OCI-LY1 (cell line): ENCODE data around the gene DPF3.

Source experiments
- CTCF ChIP-seq: fragments of 200-600 bp; sonication (generic), shearing (Covaris generic); IDR thresholded peaks from 2 replicates; pipeline ENCODE4 v1.5.1; 2017; ENCODE audit warnings: mild to moderate bottlenecking, antibody characterized with exemption, low read length, moderate library complexity, mixed read lengths
- EZH2 ChIP-seq: fragments of 200-600 bp; sonication (generic), shearing (Covaris generic); IDR thresholded peaks from 2 replicates; pipeline ENCODE4 v1.8.0; 2017; ENCODE audit warnings: borderline replicate concordance, mixed run types, mild to moderate bottlenecking, antibody characterized with exemption, low read length, moderate library complexity, mixed read lengths

GRCh38 chr14:72800848-72801370 lies 93.0 kb downstream of the DPF3 start:
- TF ChIP-seq EZH2 (no peak), CTCF (no peak)
